HEK293 (cell line): ENCODE measurements around the gene RANGRF.

Experiments
- CTCF ChIP-seq: fragments of 450-650 bp; formaldehyde crosslinking; IDR thresholded peaks from 2 replicates; pipeline ENCODE4 v1.5.1; 2016; ENCODE audit warnings: missing biosample characterization, missing genetic modification characterization
- ZNF639 ChIP-seq: fragments of 450-650 bp; formaldehyde crosslinking; IDR thresholded peaks from 2 replicates; pipeline ENCODE4 v1.5.1; 2016; ENCODE audit warnings: missing biosample characterization, missing genetic modification characterization
- ZNF768 ChIP-seq: fragments of 450-650 bp; formaldehyde crosslinking; IDR thresholded peaks from 2 replicates; pipeline ENCODE4 v1.5.1; 2018; ENCODE audit warnings: missing biosample characterization, mild to moderate bottlenecking, missing genetic modification characterization

- no peak for TF ChIP-seq ZNF768 (tag by site-specific recombination)
- no peak for TF ChIP-seq CTCF
- no peak for TF ChIP-seq ZNF639
These were observed 23.5 kb upstream of the RANGRF start for GRCh38 chr17:8264836-8265542.
